HCT116 (cell line): ENCODE results near the gene TAOK3. TPM values are rescaled to one million over a fixed set of nuclear protein-coding genes. Genes with fewer than 3 reads are reported as not detected.

ENCODE experiments used
- ATAC-seq: fragments of 200-7000 bp; cut with Tn5 transposase; 2 replicates; pipeline ENCODE4 v1.9.1; 2020; ENCODE audit warnings: mild to moderate bottlenecking, moderate library complexity
- BruUV-seq: library from RNA; stranded (reverse); fragments of 400-500 nt; replicated peaks from 2 replicates; lab custom pipeline; 2021; lab: Mats Ljungman, UMichigan
- CTCF ChIA-PET: fragments of 300-600 bp; sonication (Branson Sonifier 250); formaldehyde crosslinking; loops from one replicate; lab custom pipeline; 2021; ENCODE audit warnings: antibody characterized with exemption; lab: Charles Lee
- POLR2A ChIA-PET: fragments of 300-600, 350-600 bp; sonication (Branson Sonifier 250); formaldehyde crosslinking; loops from one replicate; lab custom pipeline; 2021; ENCODE audit warnings: antibody characterized with exemption; lab: Charles Lee
- RAD21 ChIA-PET, 2 experiments: fragments of 300-600 bp; sonication (Branson Sonifier 250); formaldehyde crosslinking; loops; one replicate each; lab custom pipeline; 2023; ENCODE audit warnings: low total read pairs in 2 of 2; ENCODE audit not compliant: uncharacterized antibody in 2 of 2, unreplicated experiment in 2 of 2, low non-redundant PET in 1 of 2; lab: Charles Lee
- DNase-seq: peaks from one replicate; pipeline ENCODE4 v3.0.0-alpha.2; 2010; ENCODE audit warnings: low read depth, low spot score
- H2AFZ ChIP-seq: fragments of 200-600 bp; shearing (Covaris generic), sonication (generic); 2 replicates; pipeline ENCODE4 v1.6.1; 2017; ENCODE audit warnings: low read depth, mixed run types, mixed read lengths, antibody characterized with exemption, low read length; ENCODE audit not compliant: poor library complexity, severe bottlenecking
- H3K27ac ChIP-seq: 2 replicates; pipeline ENCODE4 v1.5.1; 2012; ENCODE audit warnings: low read depth, low read length
- H3K27me3 ChIP-seq: fragments of 200-600 bp; sonication (generic); 2 replicates; pipeline ENCODE4 v1.6.1; 2016; ENCODE audit warnings: mixed run types, low read length, mixed read lengths; ENCODE audit not compliant: insufficient read depth
- H3K36me3 ChIP-seq, 2 experiments: fragments of 200-500 bp in 1 of 2; fragments of 200-600 bp in 1 of 2; sonication (Bioruptor generic) in 1 of 2; sonication (generic) in 1 of 2; 2 replicates each; pipeline versions ENCODE4 v1.5.1 to v1.6.1; 2014 to 2016; ENCODE audit warnings: low read length in 2 of 2, inconsistent platforms in 1 of 2, mixed read lengths in 1 of 2, mixed run types in 1 of 2; ENCODE audit not compliant: insufficient read depth in 2 of 2, control insufficient read depth in 1 of 2
- H3K4me1 ChIP-seq, 2 experiments: fragments of 200-600 bp in 1 of 2; sonication (generic) in 1 of 2; 2 replicates each; pipeline versions ENCODE4 v1.5.1 to v1.6.1; 2012 to 2017; ENCODE audit warnings: low read length in 2 of 2, inconsistent platforms in 1 of 2, mild to moderate bottlenecking in 1 of 2, mixed read lengths in 1 of 2, mixed run types in 1 of 2, moderate library complexity in 1 of 2; ENCODE audit not compliant: insufficient read depth in 2 of 2, control insufficient read depth in 1 of 2
- H3K4me2 ChIP-seq: fragments of 200-600 bp; sonication (generic); 2 replicates; pipeline ENCODE4 v1.6.1; 2017; ENCODE audit warnings: mixed run types, low read length, mixed read lengths
- H3K4me3 ChIP-seq, 2 experiments: fragments of 200-600 bp in 1 of 2; sonication (generic) in 1 of 2; replicated peaks in 1 of 2; 2 replicates each; pipeline ENCODE4 v1.5.1; 2011 to 2016; ENCODE audit warnings: low read length in 2 of 2, control low read depth in 1 of 2, low read depth in 1 of 2, mild to moderate bottlenecking in 1 of 2, mixed read lengths in 1 of 2, mixed run types in 1 of 2
- H3K79me2 ChIP-seq: fragments of 200-600 bp; sonication (generic); 2 replicates; pipeline ENCODE4 v1.6.1; 2017; ENCODE audit warnings: mild to moderate bottlenecking, mixed run types, low read length, moderate library complexity, mixed read lengths; ENCODE audit not compliant: insufficient read depth
- H3K9ac ChIP-seq: fragments of 200-600 bp; sonication (generic); 2 replicates; pipeline ENCODE4 v1.6.1; 2016; ENCODE audit warnings: low read length, mixed read lengths
- H3K9me2 ChIP-seq: fragments of 200-600 bp; sonication (generic), shearing (Covaris generic); 2 replicates; pipeline ENCODE4 v1.6.1; 2017; ENCODE audit warnings: mixed run types, mild to moderate bottlenecking, moderate library complexity; ENCODE audit not compliant: insufficient read depth
- H3K9me3 ChIP-seq, 2 experiments: fragments of 200-500 bp in 1 of 2; fragments of 200-600 bp in 1 of 2; sonication (Bioruptor generic) in 1 of 2; sonication (generic) in 1 of 2; 2 replicates each; pipeline ENCODE4 v1.6.1; 2014 to 2017; ENCODE audit warnings: low read length in 2 of 2, mixed read lengths in 2 of 2, inconsistent platforms in 1 of 2, low read depth in 1 of 2, mild to moderate bottlenecking in 1 of 2, mixed run types in 1 of 2, moderate library complexity in 1 of 2; ENCODE audit not compliant: control insufficient read depth in 1 of 2, insufficient read depth in 1 of 2
- H4K20me1 ChIP-seq: fragments of 200-600 bp; sonication (generic), shearing (Covaris generic); 2 replicates; pipeline ENCODE4 v1.6.1; 2017; ENCODE audit warnings: mixed run types, mild to moderate bottlenecking, moderate library complexity; ENCODE audit not compliant: insufficient read depth
- CBX3 ChIP-seq: IDR thresholded peaks from 2 replicates; pipeline ENCODE4 v1.6.1; 2012; ENCODE audit warnings: low read depth
- CEBPB ChIP-seq: IDR thresholded peaks from 2 replicates; pipeline ENCODE4 v1.6.1; 2012; ENCODE audit warnings: low read depth
- EGR1 ChIP-seq: IDR thresholded peaks from 2 replicates; pipeline ENCODE4 v1.6.1; 2012; ENCODE audit warnings: low read depth
- ELF1 ChIP-seq: IDR thresholded peaks from 2 replicates; pipeline ENCODE4 v1.6.1; 2012; ENCODE audit warnings: low read depth, borderline replicate concordance
- SIN3A ChIP-seq: IDR thresholded peaks from 2 replicates; pipeline ENCODE4 v1.6.1; 2012; ENCODE audit warnings: low read depth
- SP1 ChIP-seq: IDR thresholded peaks from 2 replicates; pipeline ENCODE4 v1.6.1; 2012; ENCODE audit warnings: low read depth
- SRF ChIP-seq: IDR thresholded peaks from 2 replicates; pipeline ENCODE4 v1.6.1; 2012; ENCODE audit warnings: low read depth
- TCF7L2 ChIP-seq: IDR thresholded peaks from 2 replicates; pipeline ENCODE4 v1.7.0; 2011; ENCODE audit warnings: borderline replicate concordance, inconsistent platforms; ENCODE audit not compliant: insufficient read depth, insufficient read length; ENCODE audit errors: extremely low read depth
- YY1 ChIP-seq: IDR thresholded peaks from 2 replicates; pipeline ENCODE4 v1.6.1; 2011; ENCODE audit warnings: low read length, low read depth, moderate library complexity, mild to moderate bottlenecking; ENCODE audit not compliant: insufficient replicate concordance; ENCODE audit errors: extremely low read depth
- intact Hi-C: fragments of 100-400 bp; cut with micrococcal nuclease; formaldehyde crosslinking; loops from 2 replicates; pipeline ENCODE4 v1.10.0; 2022
- total RNA-seq: library from RNA; stranded (reverse); gene quantifications from one replicate; pipeline ENCODE4 v1.2.1, GENCODE V29; 2021; ENCODE audit not compliant: unreplicated experiment
- TF ChIP-seq, protein P1 (sequence below), 3 experiments: fragments of 200-600 bp in 1 of 3; sonication (generic) in 1 of 3; IDR thresholded peaks in 2 of 3; conservative IDR thresholded peaks in 1 of 3; 2 replicates each; pipeline ENCODE4 v1.5.1; 2012 to 2017; ENCODE audit warnings: low read depth in 2 of 3, low read length in 2 of 3, antibody characterized with exemption in 1 of 3, borderline replicate concordance in 1 of 3, control low read depth in 1 of 3, mild to moderate bottlenecking in 1 of 3, mixed read lengths in 1 of 3, mixed run types in 1 of 3, moderate library complexity in 1 of 3; ENCODE audit not compliant: insufficient read depth in 1 of 3
- TF ChIP-seq, protein P2 (sequence below): IDR thresholded peaks from 2 replicates; pipeline ENCODE4 v1.6.1; 2012

The TAOK3 gene
- total RNA-seq, 1 experiment from 2014 or later: 10.5 TPM

DNA sequence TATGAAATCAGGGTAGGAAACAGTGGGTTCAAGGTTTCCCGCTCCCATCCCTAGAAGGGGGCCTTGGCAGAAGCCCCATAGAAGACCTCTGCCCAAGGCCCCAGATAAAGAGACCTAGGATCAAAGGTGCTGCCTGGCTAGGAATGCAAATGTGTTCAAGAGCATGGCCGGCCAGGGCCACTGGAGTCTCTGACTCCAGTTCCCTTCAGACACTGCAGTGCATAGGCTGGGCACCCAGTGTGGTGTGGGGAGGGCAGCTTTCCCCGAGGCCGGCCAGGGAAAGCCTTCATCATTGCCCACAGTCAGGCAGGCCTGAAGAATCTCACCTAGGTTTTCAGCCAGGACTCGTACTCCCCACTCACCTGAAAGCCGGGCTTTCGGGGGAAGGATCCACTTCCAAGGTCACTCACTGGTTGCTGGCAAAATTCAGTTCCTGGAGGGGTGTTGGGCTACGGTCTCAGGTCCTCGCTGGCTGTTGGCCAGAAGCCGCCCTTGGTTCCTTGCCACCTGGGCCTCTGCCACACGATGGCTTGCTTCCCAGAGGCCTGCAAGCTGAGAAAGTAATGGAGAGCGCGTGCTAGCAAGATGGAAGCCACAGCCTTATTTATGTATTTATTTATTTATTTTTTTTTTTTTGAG is 246.5 kb downstream of the TAOK3 start (continued):
- TF ChIP-seq, protein P1, sequence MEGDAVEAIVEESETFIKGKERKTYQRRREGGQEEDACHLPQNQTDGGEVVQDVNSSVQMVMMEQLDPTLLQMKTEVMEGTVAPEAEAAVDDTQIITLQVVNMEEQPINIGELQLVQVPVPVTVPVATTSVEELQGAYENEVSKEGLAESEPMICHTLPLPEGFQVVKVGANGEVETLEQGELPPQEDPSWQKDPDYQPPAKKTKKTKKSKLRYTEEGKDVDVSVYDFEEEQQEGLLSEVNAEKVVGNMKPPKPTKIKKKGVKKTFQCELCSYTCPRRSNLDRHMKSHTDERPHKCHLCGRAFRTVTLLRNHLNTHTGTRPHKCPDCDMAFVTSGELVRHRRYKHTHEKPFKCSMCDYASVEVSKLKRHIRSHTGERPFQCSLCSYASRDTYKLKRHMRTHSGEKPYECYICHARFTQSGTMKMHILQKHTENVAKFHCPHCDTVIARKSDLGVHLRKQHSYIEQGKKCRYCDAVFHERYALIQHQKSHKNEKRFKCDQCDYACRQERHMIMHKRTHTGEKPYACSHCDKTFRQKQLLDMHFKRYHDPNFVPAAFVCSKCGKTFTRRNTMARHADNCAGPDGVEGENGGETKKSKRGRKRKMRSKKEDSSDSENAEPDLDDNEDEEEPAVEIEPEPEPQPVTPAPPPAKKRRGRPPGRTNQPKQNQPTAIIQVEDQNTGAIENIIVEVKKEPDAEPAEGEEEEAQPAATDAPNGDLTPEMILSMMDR (IDR thresholded peaks at IDR 0.05 in 2 of 3, conservative IDR thresholded peaks at IDR 0.05 in 1 of 3; ENCODE audit: borderline replicate concordance in 1 of 3, insufficient read depth in 1 of 3, low read depth in 2 of 3, low read length in 2 of 3): no peak
- TF ChIP-seq CBX3: no peak

DNA sequence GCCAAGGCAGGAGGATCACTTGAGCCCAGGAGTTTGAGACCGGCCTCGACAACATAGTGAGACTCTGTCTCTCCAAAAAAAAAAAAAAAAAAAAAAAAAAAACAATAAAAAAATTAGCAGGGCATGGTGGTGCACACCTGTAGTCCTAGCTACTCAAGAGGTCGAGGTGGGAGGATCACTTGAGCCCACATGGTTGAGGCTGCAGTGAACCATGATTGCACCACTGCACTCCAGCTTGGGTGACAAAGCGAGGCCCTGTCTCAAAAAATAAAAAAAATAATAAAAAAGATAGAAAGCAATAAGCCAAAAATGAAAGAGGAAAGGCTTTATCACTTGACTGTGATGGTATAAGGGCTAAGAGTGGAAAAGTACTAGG is 247.0 kb downstream of the TAOK3 start:
- Histone ChIP-seq H3K79me2 (no peaks in the 10 kb centered on the region), H3K9me2 (no peaks in the 10 kb centered on the region), H2AFZ (no peak overlapping the region), H3K36me3 (no peaks in the 10 kb centered on the region), H3K9ac (no peak overlapping the region)
- ChIA-PET RAD21 (no interaction called here), CTCF (no interaction called here)
- DNase-seq: no peak
- TF ChIP-seq EGR1 (no peak), ELF1 (no peak), SP1 (no peak), TCF7L2 (no peak), SRF (no peak), SIN3A (no peak), CEBPB (no peak), YY1 (no peak)
- TF ChIP-seq, protein P1 (IDR thresholded peaks at IDR 0.05 in 2 of 3, conservative IDR thresholded peaks at IDR 0.05 in 1 of 3; ENCODE audit: borderline replicate concordance in 1 of 3, insufficient read depth in 1 of 3, low read depth in 2 of 3, low read length in 2 of 3): no peak
- TF ChIP-seq, protein P2, sequence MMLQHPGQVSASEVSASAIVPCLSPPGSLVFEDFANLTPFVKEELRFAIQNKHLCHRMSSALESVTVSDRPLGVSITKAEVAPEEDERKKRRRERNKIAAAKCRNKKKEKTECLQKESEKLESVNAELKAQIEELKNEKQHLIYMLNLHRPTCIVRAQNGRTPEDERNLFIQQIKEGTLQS: no peak
- TF ChIP-seq, all 23 proteins: peak for 0
- no peak overlapping the region for H3K27ac ChIP-seq
- H3K9me3 ChIP-seq: no peaks in the 10 kb centered on the region
- no peaks in the 10 kb centered on the region for H4K20me1 ChIP-seq
- no peak overlapping the region for H3K4me3 ChIP-seq
- POLR2A ChIA-PET: interaction anchor here (0.6 kb wide), 1 partner anchor 250 kb away, joined by 3 read pairs; no protein-coding TSS in a partner anchor
- no TSS peak for BruUV-seq
- H3K4me1 ChIP-seq: peaks cover 0 to 5% of the 10 kb centered on the region in 2 experiments; a peak in 3 of 4 replicates
- intact Hi-C loops: no loop called here
- H3K27me3 ChIP-seq: no peaks in the 10 kb centered on the region
- H3K4me2 ChIP-seq: no peak overlapping the region
- ATAC-seq: no peak
